Measurements from ENCODE around the gene VILL. TPM values are rescaled to one million over a fixed set of nuclear protein-coding genes. Genes with fewer than 3 reads are reported as not detected.
A peak's percentile ranks its signal among the peaks of the same experiment; 100 is the strongest.

The VILL gene
- total RNA-seq: 1 to 10 TPM in 1 of 4 donors, under 1 TPM in 3; 0.51 to 4.6 (median 0.66) TPM

DNA sequence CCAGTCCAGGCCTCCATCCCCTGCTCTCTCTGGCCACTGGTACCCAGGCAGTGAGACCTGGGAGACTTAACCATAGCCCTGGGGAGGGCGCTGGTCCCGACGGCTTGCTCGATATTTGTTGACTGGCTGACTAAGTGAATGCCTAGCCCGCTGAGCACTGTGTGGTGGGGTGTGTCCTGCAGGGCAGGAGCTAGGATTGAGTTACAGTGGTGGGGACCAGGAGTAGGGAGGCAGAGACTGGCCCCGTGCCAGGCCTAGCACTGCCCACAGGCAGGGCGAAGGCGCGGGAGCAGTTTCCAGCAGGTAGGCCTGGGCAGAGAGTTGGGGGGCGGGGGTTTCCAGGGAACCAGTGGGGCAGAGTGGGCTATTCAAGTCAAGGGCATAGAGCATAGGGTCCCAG, at the start of gene VILL:
Gene VILL (plus strand): TSS at position 260 of the 400 bp plus-strand sequence. CDS start 2,887 bp downstream, outside the sequence.
- in situ Hi-C loops (cut with MboI; ENCODE audit: low sequenced_read_pairs in 4 of 4) (no loop called here), intact Hi-C loops (cut with DNase I; ENCODE audit: low total_unique reads) (no loop called here)
- no peak for ATAC-seq
- no peak for DNase-seq
- no peak for TF ChIP-seq POLR2A (IDR thresholded peaks at IDR 0.05)
- TF ChIP-seq, protein P1, sequence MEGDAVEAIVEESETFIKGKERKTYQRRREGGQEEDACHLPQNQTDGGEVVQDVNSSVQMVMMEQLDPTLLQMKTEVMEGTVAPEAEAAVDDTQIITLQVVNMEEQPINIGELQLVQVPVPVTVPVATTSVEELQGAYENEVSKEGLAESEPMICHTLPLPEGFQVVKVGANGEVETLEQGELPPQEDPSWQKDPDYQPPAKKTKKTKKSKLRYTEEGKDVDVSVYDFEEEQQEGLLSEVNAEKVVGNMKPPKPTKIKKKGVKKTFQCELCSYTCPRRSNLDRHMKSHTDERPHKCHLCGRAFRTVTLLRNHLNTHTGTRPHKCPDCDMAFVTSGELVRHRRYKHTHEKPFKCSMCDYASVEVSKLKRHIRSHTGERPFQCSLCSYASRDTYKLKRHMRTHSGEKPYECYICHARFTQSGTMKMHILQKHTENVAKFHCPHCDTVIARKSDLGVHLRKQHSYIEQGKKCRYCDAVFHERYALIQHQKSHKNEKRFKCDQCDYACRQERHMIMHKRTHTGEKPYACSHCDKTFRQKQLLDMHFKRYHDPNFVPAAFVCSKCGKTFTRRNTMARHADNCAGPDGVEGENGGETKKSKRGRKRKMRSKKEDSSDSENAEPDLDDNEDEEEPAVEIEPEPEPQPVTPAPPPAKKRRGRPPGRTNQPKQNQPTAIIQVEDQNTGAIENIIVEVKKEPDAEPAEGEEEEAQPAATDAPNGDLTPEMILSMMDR (IDR thresholded peaks at IDR 0.05 in 4 of 5, conservative IDR thresholded peaks at IDR 0.05 in 1 of 5): no peak
- H3K27ac ChIP-seq: no peak within 1 kb of the TSS
- H3K36me3 ChIP-seq: no peaks in the 10 kb centered on the region
- peaks cover 4 to 6% of the 10 kb centered on the region in 2 donors for H3K4me1 ChIP-seq
- no peak within 1 kb of the TSS for H3K4me3 ChIP-seq
- no peaks in the 10 kb centered on the region for H3K9me3 ChIP-seq
- H3K27me3 ChIP-seq: no peaks in the 10 kb centered on the region

DNA sequence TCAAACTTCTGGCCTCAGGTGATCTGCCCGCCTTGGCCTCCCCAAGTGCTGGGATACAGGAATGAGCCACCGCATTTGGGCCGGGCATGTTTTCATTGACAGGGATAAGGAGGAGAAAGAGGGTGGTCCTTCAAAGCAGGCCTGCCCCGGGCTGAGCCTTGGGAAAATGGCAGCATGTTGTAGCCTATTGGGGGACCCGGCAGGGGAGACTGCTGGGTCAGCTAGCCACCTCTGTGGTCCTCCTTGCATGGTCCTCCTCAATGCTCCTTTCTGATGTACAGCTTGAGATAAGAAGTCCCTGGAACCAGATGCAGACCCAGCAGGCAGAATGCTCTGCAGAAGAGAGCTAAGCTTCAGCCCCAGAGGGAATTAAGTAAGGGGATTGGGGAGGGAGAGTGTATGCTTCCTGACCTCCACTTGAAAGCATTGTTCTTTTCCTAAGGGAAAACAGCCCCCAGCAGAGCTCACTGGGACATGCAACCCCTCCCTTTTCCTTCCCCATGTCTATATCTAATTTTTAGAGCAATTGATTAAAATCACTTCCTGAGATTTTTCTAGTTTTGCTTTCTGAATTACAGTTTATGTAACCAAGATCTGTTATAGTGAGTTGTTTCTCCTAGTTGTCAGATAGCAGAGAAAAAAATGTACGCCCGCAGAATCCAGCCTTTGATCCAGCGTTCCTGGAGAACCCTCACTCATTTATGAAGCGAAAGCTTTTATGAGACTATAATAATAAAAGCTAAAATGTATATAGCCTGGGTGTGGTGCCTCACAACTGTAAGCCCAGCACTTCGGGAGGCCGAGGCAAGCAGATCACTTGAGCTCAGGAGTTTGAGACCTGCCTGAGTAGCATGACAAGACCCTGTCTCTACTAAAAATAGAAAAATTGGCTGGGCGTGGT, 48.7 kb upstream of the VILL start:
- peak in 1 of 2 donors; percentile 41 for ATAC-seq
- no peaks in the 10 kb centered on the region for H3K27me3 ChIP-seq
- H3K27ac ChIP-seq: peak overlapping the region in 3 of 4 donors; percentile 30 to 56 (median 37)
- in situ Hi-C loops (cut with MboI; ENCODE audit: low sequenced_read_pairs in 4 of 4) (no loop called here), intact Hi-C loops (cut with DNase I; ENCODE audit: low total_unique reads) (no loop called here)
- no peak for TF ChIP-seq POLR2A (IDR thresholded peaks at IDR 0.05)
- TF ChIP-seq, protein P1 (IDR thresholded peaks at IDR 0.05 in 4 of 5, conservative IDR thresholded peaks at IDR 0.05 in 1 of 5): no peak
- peaks cover 45% of the 10 kb centered on the region in 2 donors for H3K4me1 ChIP-seq
- DNase-seq: no peak
- no peaks in the 10 kb centered on the region for H3K9me3 ChIP-seq
- H3K4me3 ChIP-seq: no peak overlapping the region
- no peaks in the 10 kb centered on the region for H3K36me3 ChIP-seq

DNA sequence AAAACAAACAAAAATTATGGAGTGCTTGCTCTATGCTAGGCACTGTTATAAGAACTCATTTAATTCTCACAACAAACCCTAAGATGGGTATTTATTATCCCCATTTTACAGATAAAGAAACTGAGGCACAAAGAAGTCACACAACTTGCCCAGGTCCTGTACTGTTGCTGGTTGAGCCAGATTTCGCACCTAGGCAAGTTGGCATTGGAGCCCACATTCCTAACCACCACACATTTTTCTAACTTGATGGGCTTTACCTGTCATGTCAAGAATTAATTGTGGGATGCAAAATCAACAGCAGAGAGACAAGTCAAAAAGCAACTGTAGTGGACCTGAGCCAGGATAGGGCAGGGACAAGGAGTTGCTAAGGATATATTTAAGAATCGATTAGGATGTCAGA, 47.9 kb upstream of the VILL start:
- Histone ChIP-seq H3K27me3 (no peaks in the 10 kb centered on the region), H3K9me3 (no peaks in the 10 kb centered on the region), H3K4me1 (peaks cover 44 to 45% of the 10 kb centered on the region in 2 donors), H3K27ac (peak overlapping the region in 3 of 4 donors; percentile 30 to 56 (median 37)), H3K4me3 (no peak overlapping the region), H3K36me3 (no peaks in the 10 kb centered on the region)
- DNase-seq: no peak
- intact Hi-C loops (cut with DNase I; ENCODE audit: low total_unique reads) (no loop called here), in situ Hi-C loops (cut with MboI; ENCODE audit: low sequenced_read_pairs in 4 of 4) (no loop called here)
- TF ChIP-seq, protein P1 (IDR thresholded peaks at IDR 0.05 in 4 of 5, conservative IDR thresholded peaks at IDR 0.05 in 1 of 5): no peak
- TF ChIP-seq POLR2A (IDR thresholded peaks at IDR 0.05): no peak
- no peak for ATAC-seq

DNA sequence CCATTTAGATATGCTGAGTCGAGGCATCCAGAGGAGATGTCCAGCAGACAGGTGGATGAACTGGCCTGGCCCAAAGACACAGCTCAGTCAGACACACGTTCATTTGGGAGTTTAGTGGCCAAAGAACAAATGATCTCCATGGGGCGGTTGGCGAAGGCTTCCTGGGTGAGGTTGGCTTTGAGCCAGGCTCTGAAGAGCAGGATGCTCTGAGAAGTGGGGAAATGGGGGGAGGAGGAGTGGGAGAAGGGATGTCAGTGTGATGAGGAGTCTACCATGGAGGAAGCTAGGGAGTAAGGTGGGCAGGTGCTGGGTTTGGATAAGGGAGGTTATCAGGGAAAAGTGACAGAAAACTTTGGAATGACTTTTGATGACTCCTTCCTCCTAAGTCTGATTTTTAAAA, 47.5 kb upstream of the VILL start:
- in situ Hi-C loops (cut with MboI; ENCODE audit: low sequenced_read_pairs in 4 of 4) (no loop called here), intact Hi-C loops (cut with DNase I; ENCODE audit: low total_unique reads) (no loop called here)
- Histone ChIP-seq H3K36me3 (no peaks in the 10 kb centered on the region), H3K4me1 (peaks cover 44 to 45% of the 10 kb centered on the region in 2 donors), H3K4me3 (no peak overlapping the region), H3K27ac (no peak overlapping the region), H3K9me3 (no peaks in the 10 kb centered on the region), H3K27me3 (no peaks in the 10 kb centered on the region)
- TF ChIP-seq, protein P1 (IDR thresholded peaks at IDR 0.05 in 4 of 5, conservative IDR thresholded peaks at IDR 0.05 in 1 of 5): no peak
- no peak for TF ChIP-seq POLR2A (IDR thresholded peaks at IDR 0.05)
- DNase-seq (no peak), ATAC-seq (no peak)

All from gastrocnemius medialis (tissue), 4 donors.